ENCODE data around the gene VWA2.
"Not testable (repeated sequence)": the region's sequence is repeated elsewhere in the genome, so short reads cannot be mapped to it uniquely, and the experiment has no call there.

Gene VWA2

GRCh38 chr10:114319406-114320248, 80.6 kb downstream of the VWA2 start:
- no peak for DNase-seq (ENCODE audit: low read depth)

DNA sequence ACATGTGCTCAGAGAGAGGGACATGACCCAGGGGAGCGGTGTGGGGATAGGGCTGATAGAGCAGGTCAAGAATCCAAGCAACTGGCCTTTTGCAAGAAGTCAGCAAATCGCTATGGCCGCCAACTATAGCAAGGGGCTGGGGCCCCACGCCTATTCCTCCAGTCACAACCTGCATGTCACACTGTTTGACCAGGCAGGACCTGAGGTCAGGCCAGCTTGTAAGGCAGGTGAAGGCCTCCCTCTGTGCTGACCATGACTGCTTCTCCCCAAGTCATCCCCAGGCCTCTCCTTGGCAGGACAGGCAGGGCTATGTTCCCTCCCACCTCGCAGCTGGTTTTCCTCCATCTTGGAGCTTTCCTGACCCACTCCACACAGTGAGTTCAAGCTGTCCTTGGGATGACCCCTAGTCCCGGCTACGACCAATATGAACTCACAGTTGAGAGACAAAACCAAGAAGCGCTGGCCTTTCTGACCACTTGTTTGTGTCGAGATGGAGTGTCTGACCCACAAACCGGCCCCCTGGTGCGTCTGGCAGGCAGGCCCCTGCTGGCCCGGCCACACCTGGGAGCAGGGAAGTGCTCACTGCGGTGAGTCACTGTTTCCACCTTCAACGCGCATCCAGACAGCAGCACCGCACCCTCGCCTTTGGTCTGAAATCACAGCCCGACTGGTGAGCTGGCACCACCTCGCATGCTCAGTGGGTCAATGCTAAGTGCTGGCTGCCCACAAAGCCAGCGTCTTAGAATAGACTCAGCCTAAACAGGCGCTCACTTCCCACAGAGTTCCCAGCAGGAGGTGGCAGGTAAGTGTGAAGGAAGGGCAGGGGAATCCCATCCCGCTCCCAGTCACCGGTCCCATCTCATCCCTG, 81.4 kb downstream of the VWA2 start:
- DNase-seq (ENCODE audit: low read depth): no peak

GRCh38 chr10:114322344-114322743, 83.3 kb downstream of the VWA2 start:
- DNase-seq (ENCODE audit: low read depth): no peak

- DNase-seq (ENCODE audit: low read depth): no peak
These were observed 84.0 kb downstream of the VWA2 start for GRCh38 chr10:114323023-114323422.

- no peak for DNase-seq (ENCODE audit: low read depth)
These were observed 87.7 kb downstream of the VWA2 start for GRCh38 chr10:114326795-114327194.

GRCh38 chr10:114327537-114328440, 88.7 kb downstream of the VWA2 start:
- DNase-seq (ENCODE audit: low read depth): no peak

DNA sequence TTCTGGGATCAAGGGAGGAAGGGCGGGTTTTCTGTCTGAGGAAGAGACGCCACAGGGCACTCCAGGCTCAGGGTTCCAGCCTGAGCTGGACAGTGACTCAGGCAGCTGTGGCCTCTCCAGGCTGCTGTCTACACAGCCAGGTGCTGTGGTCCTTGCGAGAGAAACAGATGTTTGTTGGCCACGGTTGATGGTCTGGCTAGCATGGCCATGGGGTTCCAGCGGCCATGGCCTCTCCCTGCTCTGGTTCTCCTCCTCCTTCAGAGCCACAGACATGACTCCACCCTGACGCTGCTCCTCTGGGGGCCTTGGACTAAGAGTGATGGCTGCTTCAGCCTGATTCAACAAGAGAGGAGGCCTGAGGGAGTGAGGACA, 89.4 kb downstream of the VWA2 start:
- DNase-seq (ENCODE audit: low read depth): no peak

GRCh38 chr10:114328874-114329273, 89.8 kb downstream of the VWA2 start:
- DNase-seq (ENCODE audit: low read depth): no peak

GRCh38 chr10:114329634-114330365, 90.7 kb downstream of the VWA2 start:
- DNase-seq (ENCODE audit: low read depth): no peak

DNA sequence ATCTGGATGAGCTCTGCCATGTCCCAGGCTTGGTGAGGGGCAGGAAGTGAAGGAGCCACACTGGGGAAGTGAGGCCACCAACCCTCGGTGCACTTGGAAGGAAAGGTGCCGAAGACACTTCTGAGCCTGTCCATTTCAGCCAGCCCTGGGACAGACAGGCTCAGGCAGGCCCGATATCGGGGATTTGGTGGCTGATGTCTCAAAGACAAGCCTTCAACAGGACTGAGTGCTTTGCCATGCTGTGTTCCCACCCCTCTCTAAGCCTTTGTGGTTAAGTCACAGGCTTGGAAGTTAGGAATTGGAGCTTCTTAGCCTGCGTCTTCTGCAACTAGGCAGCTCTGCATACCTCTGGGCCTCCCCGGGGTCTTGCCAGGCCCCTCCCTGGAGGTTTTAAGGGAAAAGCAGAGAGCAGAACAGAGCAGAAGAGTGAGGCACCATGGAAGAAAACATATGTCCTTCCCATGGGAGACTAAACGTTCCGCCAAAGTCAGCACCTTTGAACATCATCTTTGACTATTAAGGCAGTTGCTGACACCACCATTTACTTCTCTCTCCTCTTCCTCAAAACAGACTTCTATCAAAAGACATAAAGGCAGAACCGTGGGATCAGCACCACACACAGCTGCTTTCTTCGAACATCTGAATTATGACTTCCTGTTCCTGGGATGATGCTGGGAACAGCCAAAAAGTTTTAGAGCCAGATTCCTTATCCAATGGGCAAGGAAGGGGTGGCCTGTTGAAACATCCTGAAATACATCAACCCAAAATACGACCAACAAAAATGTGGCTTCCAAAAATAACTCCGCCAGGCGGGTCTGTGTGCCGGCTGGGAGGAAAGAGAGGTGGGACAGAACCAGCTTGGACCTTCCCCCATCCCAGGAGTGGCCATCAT, 93.5 kb downstream of the VWA2 start:
- no peak for DNase-seq (ENCODE audit: low read depth)

DNA sequence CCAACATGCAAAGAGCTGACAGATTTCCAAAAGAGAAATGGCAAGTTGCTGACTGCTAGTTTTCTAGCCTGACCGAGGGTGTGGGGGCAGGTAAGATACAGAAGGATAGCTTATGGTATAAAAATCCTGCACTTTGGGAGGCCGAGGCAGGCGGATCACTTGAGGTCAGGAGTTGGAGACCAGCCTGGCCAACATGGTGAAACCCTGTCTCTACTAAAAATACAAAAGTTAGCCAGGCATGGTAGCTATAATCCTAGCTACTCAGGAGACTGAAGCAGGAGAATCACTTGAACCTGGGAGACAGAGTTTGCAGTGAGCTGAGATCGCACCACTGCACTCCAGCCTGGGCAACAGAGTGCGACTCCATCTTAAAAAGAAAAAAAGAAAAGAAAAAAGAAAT, 94.4 kb downstream of the VWA2 start:
- DNase-seq (ENCODE audit: low read depth): not testable (repeated sequence)

DNA sequence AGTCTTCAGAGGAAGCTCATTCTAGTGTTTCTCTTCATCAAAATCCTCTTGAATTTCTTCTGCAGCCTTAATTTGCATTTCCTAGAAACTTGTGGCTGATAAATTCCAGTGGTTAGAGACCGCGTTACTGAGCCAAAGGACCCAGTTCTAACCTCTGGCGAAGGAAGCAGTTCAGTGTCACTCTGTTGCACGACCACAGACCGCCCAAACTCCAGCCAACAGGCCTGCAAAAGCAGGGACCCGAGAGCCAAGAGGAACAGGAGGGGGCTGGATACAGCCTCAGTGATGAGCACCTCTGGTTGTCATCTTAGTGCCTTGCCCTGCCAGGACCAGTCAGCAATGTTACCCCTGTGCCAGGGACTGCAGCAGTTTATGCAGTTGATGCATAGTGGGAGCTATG, 95.2 kb downstream of the VWA2 start:
- DNase-seq (ENCODE audit: low read depth): no peak

DNA sequence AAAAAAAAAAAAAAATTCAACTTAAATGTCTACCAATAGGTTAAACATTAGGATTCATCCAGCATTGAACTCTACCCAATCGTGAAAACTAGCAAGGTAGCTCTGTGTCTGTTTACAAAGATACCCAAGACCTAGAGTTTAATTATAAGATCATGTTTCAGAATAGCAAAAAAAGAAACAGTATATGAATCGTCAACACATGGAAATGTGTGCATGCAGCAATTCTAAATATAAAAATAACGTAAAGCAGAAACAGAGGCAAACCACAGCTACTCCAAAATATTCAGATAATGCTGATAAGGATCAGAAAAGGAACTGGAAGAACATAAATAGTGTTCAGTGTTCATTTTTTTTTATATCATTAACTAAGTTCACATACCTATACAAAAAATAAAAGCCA, 96.6 kb downstream of the VWA2 start:
- no peak for DNase-seq (ENCODE audit: low read depth)

- no peak for DNase-seq (ENCODE audit: low read depth)
These were observed 97.9 kb downstream of the VWA2 start for GRCh38 chr10:114336823-114337509.

DNA sequence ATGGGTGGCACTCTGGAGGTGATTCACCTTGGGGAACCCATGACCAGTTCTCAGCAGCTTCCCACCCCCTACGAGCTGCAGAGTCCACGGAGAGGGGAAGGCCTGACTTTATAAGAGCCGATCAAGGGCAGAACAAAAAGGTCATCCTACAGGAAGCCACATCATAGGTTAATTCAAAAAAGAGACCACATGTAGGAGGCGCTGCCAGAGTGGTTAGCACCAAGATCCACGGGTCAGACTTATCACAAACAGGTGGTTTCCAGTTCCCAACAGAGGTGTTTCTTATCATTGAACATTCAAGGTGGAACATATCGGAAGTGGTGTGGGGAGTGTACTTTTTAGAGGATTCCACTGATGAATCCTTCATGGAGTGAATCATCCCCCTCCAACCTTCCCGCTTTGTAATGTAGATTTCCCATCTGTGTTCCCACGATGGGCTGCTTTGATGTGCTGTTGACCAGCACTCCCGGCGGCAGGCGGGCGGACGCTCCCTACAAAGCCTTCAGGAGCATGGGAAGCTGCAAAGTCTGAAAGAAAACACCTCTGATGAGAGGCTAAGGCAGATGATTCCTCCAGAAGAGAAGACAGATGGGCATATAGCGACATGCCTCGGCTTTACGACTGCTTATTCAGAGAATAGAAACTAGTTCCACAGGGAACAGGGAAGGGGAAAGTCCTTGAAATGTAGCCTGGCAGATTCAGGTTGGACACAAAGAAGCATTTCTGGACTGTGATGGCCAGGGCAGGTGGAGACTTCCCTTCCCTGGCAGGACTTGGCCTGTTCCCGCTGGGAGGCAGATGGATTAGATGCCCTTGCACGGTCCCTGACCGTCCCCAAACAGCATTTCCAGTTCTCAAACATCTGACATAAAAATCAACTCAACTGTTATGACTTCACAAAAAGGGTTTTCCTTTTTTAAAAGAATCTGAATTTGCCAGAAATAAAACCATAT, 98.7 kb downstream of the VWA2 start:
- DNase-seq (ENCODE audit: low read depth): no peak

- no peak for DNase-seq (ENCODE audit: low read depth)
These were observed 101.8 kb downstream of the VWA2 start for GRCh38 chr10:114340816-114341215.

Data from activated T-helper 1 cell treated with Interleukin-2 at 50 U/mL for 16 hours (primary cell).